Astrocyte of the spinal cord (primary cell): ENCODE measurements around the gene RPIA.

Experiments used
- DNase-seq: peaks from one replicate; pipeline ENCODE4 v3.0.0; 2011; ENCODE audit warnings: low read depth, low spot score
- H3K4me3 ChIP-seq: 2 replicates; pipeline ENCODE4 v1.5.1; 2011; ENCODE audit warnings: low read depth, mild to moderate bottlenecking, low read length, moderate library complexity
- CTCF ChIP-seq: IDR thresholded peaks from 2 replicates; pipeline ENCODE4 v1.5.1; 2012; ENCODE audit warnings: low read depth, mild to moderate bottlenecking, low read length, inconsistent platforms
- in situ Hi-C: cut with HindIII; loops from 2 replicates; pipeline ENCODE4 v1.10.0; 2017; ENCODE audit warnings: low sequenced_read_pairs

Gene RPIA

GRCh38 chr2:88724643-88725332 is 33.3 kb downstream of the RPIA start:
- in situ Hi-C loops = no loop called here
- no peak overlapping the region for H3K4me3 ChIP-seq
- TF ChIP-seq CTCF = no peak
- no peak for DNase-seq

- in situ Hi-C loops = no loop called here
- peak; percentile 76 for DNase-seq
- no peak for TF ChIP-seq CTCF
- H3K4me3 ChIP-seq = no peak overlapping the region
Observed at GRCh38 chr2:88729061-88729745, 37.7 kb downstream of the RPIA start.

GRCh38 chr2:88733155-88733902 is 41.9 kb downstream of the RPIA start:
- no peak overlapping the region for H3K4me3 ChIP-seq
- DNase-seq = no peak
- in situ Hi-C loops = no loop called here
- TF ChIP-seq CTCF = no peak

DNA sequence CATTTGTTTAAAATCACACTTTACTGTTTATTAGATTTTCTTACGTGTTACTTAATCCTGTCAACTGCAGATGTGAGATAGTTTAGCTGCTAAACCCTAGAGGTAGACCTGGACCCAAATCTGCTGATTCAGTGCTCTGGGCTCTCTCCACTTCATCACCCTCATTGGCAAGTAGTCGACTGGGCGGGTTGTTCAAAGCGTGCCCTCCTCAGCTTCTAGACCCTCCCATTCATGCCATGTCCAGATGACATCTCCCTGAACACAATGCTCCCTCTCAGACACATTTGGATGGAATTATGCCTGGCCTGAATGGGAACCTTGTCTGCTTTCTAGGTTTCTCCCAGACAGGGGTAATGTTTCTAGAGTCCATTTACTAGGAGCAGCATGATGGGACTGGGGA is 43.7 kb downstream of the RPIA start:
- no peak overlapping the region for H3K4me3 ChIP-seq
- DNase-seq = no peak
- no peak for TF ChIP-seq CTCF
- in situ Hi-C loops = no loop called here

DNA sequence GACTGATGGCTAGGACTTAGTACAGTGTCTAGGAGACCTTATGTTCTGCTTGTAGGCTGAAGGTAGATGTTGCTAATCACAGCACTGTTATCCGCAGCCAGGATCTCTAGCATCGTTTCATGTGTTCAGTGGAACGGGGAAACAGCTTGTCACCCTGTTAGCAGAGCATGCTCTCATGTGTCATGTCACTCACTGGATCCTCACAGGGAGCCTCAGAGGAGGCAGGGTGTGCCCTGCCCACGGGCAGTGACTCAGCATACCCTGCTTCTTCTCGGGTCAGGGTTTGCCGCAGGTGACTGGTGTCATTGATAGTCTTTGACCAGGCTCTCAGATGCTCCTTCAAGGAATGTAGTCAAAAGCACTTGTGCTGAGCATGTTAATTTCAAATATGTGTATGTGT is 44.4 kb downstream of the RPIA start:
- H3K4me3 ChIP-seq = no peak overlapping the region
- in situ Hi-C loops = no loop called here
- no peak for TF ChIP-seq CTCF
- DNase-seq = no peak

DNA sequence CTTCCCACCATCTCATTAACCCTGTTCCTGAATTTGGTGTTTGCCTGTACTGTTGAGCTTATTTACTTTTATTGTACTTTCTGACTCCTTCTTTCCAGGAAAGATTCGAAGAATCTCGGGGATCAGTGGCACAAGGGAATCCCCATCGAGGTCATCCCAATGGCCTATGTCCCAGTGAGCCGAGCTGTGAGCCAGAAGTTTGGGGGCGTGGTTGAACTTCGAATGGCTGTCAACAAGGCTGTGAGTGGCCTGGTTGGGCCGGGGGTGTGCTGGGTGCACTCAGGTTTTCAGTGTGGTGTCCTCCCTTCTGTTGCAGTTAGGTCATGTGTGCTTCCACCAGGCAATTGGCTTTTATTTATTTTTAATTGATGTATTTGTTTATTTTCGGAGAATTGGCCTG is 45.0 kb downstream of the RPIA start:
- in situ Hi-C loops = no loop called here
- H3K4me3 ChIP-seq = no peak overlapping the region
- TF ChIP-seq CTCF = no peak
- no peak for DNase-seq
